Esophagus muscularis mucosa (tissue), 4 donors: ENCODE measurements around the gene WIF1. TPM values are rescaled to one million over a fixed set of nuclear protein-coding genes. Genes with fewer than 3 reads are reported as not detected.

ENCODE experiments used
- DNase-seq: peaks from one replicate; pipeline ENCODE4 v3.0.0-alpha.2; 2017; ENCODE audit errors: extremely low spot score
- H3K27ac ChIP-seq, 4 donors: fragments of 200-600 bp; sonication (generic); replicated peaks in 1 of 4; 1 replicate in 3 of 4; 2 replicates in 1 of 4; pipeline ENCODE4 v1.5.1; 2016 to 2019; ENCODE audit warnings: mild to moderate bottlenecking in 1 of 4
- H3K27me3 ChIP-seq, 4 donors: fragments of 200-600 bp; sonication (generic); one replicate each; pipeline versions ENCODE4 v1.5.1 to v1.6.0; 2016 to 2019
- H3K36me3 ChIP-seq, 4 donors: fragments of 200-600 bp; sonication (generic); one replicate each; pipeline ENCODE4 v1.5.1; 2016 to 2019
- H3K4me1 ChIP-seq, 4 donors: fragments of 200-600 bp; sonication (generic); one replicate each; pipeline ENCODE4 v1.5.1; 2016 to 2019
- H3K4me3 ChIP-seq, 4 donors: fragments of 200-600 bp; sonication (generic); 1 replicate in 2 of 4; 2 replicates in 2 of 4; pipeline ENCODE4 v1.5.1; 2016 to 2019; ENCODE audit warnings: mild to moderate bottlenecking in 4 of 4, moderate library complexity in 1 of 4
- H3K9me3 ChIP-seq, 4 donors: fragments of 200-600 bp; sonication (generic); 1 replicate in 3 of 4; 2 replicates in 1 of 4; pipeline ENCODE4 v1.5.1; 2016 to 2019
- CTCF ChIP-seq, 3 experiments: fragments of 200-600 bp in 2 of 3; fragments of 450-650 bp in 1 of 3; sonication (generic) in 2 of 3; IDR thresholded peaks; one replicate each; pipeline ENCODE4 v1.5.1; 2017 to 2019; ENCODE audit warnings: antibody characterized with exemption in 3 of 3, mild to moderate bottlenecking in 2 of 3, moderate library complexity in 1 of 3
- EP300 ChIP-seq: sonication (generic); formaldehyde crosslinking; IDR thresholded peaks from one replicate; pipeline ENCODE4 v1.6.1; 2017; ENCODE audit warnings: antibody characterized with exemption
- POLR2A ChIP-seq: fragments of 450-650 bp; IDR thresholded peaks from one replicate; pipeline ENCODE4 v1.6.1; 2017; ENCODE audit warnings: antibody characterized with exemption, moderate library complexity, mild to moderate bottlenecking, low read depth
- POLR2AphosphoS5 ChIP-seq, 2 donors: sonication (generic); formaldehyde crosslinking; IDR thresholded peaks; one replicate each; pipeline ENCODE4 v1.6.1; 2017; ENCODE audit warnings: antibody characterized with exemption in 2 of 2
- WGBS: methylation state at CpG from one replicate; pipeline ENCODE4 v1.1.5; 2018; 5-methylcytosine and 5-hydroxymethylcytosine counted together
- intact Hi-C: fragments of 100-400 bp; cut with DNase I; formaldehyde crosslinking; loops from one replicate; pipeline ENCODE4 v1.15.1; 2023
- total RNA-seq, 4 donors: library from RNA; depleted of rRNA; stranded (reverse); fragments of >200 nt; gene quantifications; one replicate each; pipeline versions ENCODE4 v1.1.0 to v1.2.1, GENCODE V29; 2016

Gene WIF1
- total RNA-seq, 4 donors from 2014 or later, result 0.11 to 1.2 TPM; not detected in 2

GRCh38 chr12:65067383-65067782 lies 53.7 kb downstream of the WIF1 start:
- intact Hi-C loops, result no loop called here
- no peaks in the 10 kb centered on the region for H3K27me3 ChIP-seq
- WGBS, result 92% methylated on average over 8 of the region's 8 CpGs
- DNase-seq, result no peak
- no peak overlapping the region for H3K27ac ChIP-seq
- no peaks in the 10 kb centered on the region for H3K4me1 ChIP-seq
- TF ChIP-seq POLR2AphosphoS5 (IDR thresholded peaks at IDR 0.05) (no peak), EP300 (no peak), CTCF (IDR thresholded peaks at IDR 0.05) (no peak), POLR2A (no peak)
- no peaks in the 10 kb centered on the region for H3K36me3 ChIP-seq
- no peak overlapping the region for H3K4me3 ChIP-seq
- no peaks in the 10 kb centered on the region for H3K9me3 ChIP-seq

GRCh38 chr12:65055859-65056258 lies 65.2 kb downstream of the WIF1 start:
- Histone ChIP-seq H3K4me3 (no peak overlapping the region), H3K27me3 (no peaks in the 10 kb centered on the region), H3K4me1 (no peaks in the 10 kb centered on the region), H3K27ac (no peak overlapping the region), H3K36me3 (no peaks in the 10 kb centered on the region), H3K9me3 (no peaks in the 10 kb centered on the region)
- TF ChIP-seq POLR2A, result no peak
- no peak for TF ChIP-seq EP300
- TF ChIP-seq POLR2AphosphoS5 (IDR thresholded peaks at IDR 0.05), result no peak
- no peak for TF ChIP-seq CTCF (IDR thresholded peaks at IDR 0.05)
- 67% methylated on average over 4 of the region's 4 CpGs for WGBS
- intact Hi-C loops, result no loop called here
- no peak for DNase-seq

DNA sequence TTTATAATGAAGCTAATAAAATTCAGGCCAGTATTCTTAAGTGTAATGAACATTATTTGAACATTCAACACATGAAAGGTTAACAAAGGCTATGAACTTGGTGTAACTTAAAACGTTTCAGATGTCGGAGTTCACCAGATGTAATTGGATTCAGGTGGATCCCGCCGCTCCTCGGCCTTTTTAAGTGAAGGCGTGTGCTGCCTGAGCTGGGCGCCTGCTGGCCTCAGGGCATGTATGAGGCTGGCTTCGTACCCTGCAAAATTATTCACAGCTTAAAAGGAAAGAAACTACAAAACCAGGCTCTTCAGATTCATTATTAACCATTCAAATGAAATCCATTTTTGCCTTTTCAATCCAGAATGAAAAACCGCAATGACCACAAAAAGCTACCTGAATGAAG lies 69.9 kb downstream of the WIF1 start:
- DNase-seq, result no peak
- 82% methylated on average over 9 of the region's 9 CpGs for WGBS
- Histone ChIP-seq H3K36me3 (no peaks in the 10 kb centered on the region), H3K27ac (no peak overlapping the region), H3K27me3 (no peaks in the 10 kb centered on the region), H3K9me3 (no peaks in the 10 kb centered on the region), H3K4me3 (no peak overlapping the region), H3K4me1 (no peaks in the 10 kb centered on the region)
- intact Hi-C loops, result no loop called here
- TF ChIP-seq EP300 (no peak), POLR2A (no peak), CTCF (IDR thresholded peaks at IDR 0.05) (no peak), POLR2AphosphoS5 (IDR thresholded peaks at IDR 0.05) (no peak)

DNA sequence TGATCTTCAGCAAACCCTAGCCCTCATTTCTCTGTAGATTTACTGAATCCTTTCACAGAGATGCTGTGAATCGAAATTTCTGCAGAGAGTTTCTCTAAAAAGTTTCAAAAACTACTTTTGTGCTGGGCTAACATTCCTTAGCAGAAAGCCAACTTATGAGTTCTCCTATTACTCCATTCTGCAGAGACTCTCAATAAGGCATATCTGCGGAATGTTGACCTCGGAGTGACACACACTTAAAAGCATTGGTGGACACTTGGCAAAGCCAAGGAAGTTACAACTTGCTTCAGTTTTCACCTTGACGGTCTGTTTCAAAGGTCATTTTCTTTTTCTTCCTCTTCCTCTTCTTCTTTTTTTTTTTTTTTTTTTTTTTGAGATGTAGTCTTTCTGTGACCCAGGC lies 75.8 kb downstream of the WIF1 start:
- 87% methylated on average over 4 of the region's 4 CpGs for WGBS

More for the DNA sequence above, 75.8 kb downstream of the WIF1 start:
- intact Hi-C loops, result no loop called here
- no peak for DNase-seq
- Histone ChIP-seq H3K27ac (no peak overlapping the region), H3K36me3 (no peaks in the 10 kb centered on the region), H3K9me3 (no peaks in the 10 kb centered on the region), H3K4me1 (no peaks in the 10 kb centered on the region), H3K27me3 (no peaks in the 10 kb centered on the region), H3K4me3 (no peak overlapping the region)
- TF ChIP-seq POLR2AphosphoS5 (IDR thresholded peaks at IDR 0.05) (no peak), CTCF (IDR thresholded peaks at IDR 0.05) (no peak), POLR2A (no peak), EP300 (no peak)
